KOPT-K1 (cell line): ENCODE results near the gene CIDEA.
"Not testable (repeated sequence)": the region's sequence is repeated elsewhere in the genome, so short reads cannot be mapped to it uniquely, and the experiment has no call there.

Experiments
- H3K27ac ChIP-seq: fragments of 200-600 bp; sonication (generic); 2 replicates; pipeline ENCODE4 v1.5.1; 2016; ENCODE audit warnings: antibody characterized with exemption, mild to moderate bottlenecking, low read depth, low read length; ENCODE audit not compliant: poor library complexity, severe bottlenecking
- H3K36me3 ChIP-seq: fragments of 200-600 bp; sonication (generic); 2 replicates; pipeline ENCODE4 v1.5.1; 2017; ENCODE audit warnings: antibody characterized with exemption, mild to moderate bottlenecking, low read length, moderate library complexity; ENCODE audit not compliant: insufficient read depth
- H3K9me3 ChIP-seq: fragments of 200-600 bp; sonication (generic); 2 replicates; pipeline ENCODE4 v1.5.1; 2017; ENCODE audit warnings: antibody characterized with exemption, low read length, mild to moderate bottlenecking; ENCODE audit not compliant: insufficient read depth, poor library complexity, severe bottlenecking

Gene CIDEA, protein sequence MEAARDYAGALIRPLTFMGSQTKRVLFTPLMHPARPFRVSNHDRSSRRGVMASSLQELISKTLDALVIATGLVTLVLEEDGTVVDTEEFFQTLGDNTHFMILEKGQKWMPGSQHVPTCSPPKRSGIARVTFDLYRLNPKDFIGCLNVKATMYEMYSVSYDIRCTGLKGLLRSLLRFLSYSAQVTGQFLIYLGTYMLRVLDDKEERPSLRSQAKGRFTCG

GRCh38 chr18:12254136-12254819 is at the start of gene CIDEA:
Gene CIDEA (plus strand): TSS chr18:12254361. CDS start chr18:12254384, 23 bp downstream.
- Histone ChIP-seq H3K9me3 (no peaks in the 10 kb centered on the region), H3K36me3 (no peaks in the 10 kb centered on the region), H3K27ac (no peak within 1 kb of the TSS)

- not testable (repeated sequence) for H3K27ac ChIP-seq, H3K36me3 ChIP-seq, H3K9me3 ChIP-seq
Observed at GRCh38 chr18:12208296-12209153, 45.6 kb upstream of the CIDEA start.

GRCh38 chr18:12212308-12212707 is 41.9 kb upstream of the CIDEA start:
- H3K9me3 ChIP-seq, H3K36me3 ChIP-seq, H3K27ac ChIP-seq: not testable (repeated sequence)

DNA sequence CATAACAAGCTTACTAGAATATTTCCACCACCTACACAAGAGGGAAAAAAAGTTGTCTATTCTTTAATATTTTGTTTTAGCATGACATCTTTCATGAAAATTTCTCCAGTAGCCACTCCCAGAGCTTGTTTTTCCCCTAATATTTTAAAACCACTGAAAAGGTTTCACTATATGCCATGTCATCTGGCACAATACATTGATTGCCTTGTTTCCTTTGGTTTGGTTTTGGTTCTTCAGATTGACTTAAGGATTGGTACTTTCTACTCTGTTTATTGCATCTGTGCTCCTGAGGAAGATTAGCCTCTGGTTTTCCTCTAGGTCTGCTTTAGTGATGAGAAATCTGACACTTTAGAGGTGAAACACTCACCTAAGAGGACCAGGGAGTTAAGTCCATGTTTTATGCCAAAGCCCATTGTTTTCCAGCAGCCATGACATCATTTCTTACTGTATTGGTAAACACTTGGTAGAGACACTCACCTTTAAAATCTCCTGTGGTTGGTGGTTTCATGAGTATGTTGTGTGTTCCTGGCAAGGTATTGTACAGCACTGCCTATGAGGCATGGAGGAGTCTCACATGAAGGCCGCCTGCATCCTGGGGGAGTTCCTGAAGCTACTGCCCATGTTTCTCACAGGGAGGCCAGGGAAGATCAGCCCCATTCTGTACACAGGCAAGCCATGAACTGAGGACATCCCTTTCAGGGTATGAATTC is 39.7 kb upstream of the CIDEA start:
- not testable (repeated sequence) for H3K9me3 ChIP-seq, H3K36me3 ChIP-seq, H3K27ac ChIP-seq

DNA sequence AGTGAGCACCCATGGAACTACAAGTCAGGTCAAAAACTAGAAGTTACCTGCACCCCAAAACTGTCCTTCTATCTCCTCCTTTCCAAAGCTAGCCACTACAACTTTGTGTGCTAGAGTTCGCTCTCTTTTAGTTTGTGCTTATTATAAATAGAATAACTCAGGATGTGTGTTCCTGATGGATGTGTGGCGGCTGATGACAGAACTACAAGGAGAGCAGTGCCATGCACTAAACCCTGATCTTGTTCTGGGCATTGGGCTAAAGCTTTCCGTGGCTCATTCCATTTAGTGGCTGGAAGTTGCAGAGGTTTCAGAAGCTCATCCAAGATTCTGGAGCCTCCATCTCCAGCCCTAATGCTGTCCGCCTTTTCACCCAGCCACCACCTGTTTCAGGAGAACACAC is 37.7 kb upstream of the CIDEA start:
- not testable (repeated sequence) for H3K27ac ChIP-seq, H3K9me3 ChIP-seq, H3K36me3 ChIP-seq

DNA sequence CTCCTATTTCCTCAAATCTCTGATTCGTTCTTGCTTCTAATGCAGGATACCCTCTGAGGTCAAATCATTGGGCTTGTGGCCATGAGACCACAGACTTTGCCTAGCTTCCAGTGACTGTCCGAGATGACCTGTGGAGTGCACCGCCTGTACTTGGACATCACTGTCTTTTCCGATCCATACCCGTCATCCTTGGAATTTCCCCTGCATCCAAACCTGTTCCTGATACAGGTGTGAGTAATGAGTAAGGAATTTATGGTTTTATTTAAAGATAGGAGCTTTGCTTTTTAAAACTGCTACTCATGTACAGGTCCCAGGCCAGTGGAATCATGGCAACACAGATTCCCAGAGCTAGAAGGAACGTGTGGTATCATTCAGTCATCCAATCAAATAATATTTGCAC is 35.6 kb upstream of the CIDEA start:
- H3K9me3 ChIP-seq, H3K36me3 ChIP-seq, H3K27ac ChIP-seq: not testable (repeated sequence)

DNA sequence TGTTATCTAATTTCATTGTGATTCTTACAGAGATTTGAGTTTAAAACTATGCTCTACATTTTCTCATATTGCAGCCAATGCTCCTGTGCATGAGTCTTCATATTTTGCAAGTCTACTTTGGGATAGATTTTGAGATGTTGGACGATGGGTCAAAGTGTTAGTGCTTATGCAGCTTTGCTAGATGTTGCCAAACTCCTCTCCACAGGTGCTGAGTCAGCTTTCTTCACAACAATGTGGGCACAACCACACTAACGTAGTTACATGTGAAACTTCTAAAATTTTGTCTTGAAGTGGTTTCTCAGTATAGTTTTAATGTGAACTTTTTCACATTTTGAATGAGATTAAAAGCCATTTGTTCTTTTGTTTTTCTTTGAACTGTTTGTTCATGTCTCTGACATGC is 32.1 kb upstream of the CIDEA start:
- not testable (repeated sequence) for H3K9me3 ChIP-seq, H3K36me3 ChIP-seq, H3K27ac ChIP-seq

DNA sequence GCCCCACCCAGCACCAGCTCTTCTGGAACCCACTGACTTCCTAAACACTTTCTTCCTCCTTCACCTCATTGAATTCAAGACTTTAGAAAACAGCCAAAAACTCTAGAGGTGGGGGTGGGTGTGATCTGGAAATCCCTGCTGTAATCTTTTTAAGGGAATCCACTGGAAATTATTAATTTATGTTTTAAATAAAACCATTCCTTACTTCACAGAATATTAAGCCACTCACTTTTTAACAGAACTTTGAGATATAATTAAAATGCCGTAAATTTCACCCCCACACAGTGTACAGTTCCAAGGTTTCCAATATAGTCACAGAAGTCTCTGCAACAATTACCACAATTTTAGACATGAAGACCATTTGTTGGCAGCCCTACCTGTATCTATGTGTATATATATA is 30.8 kb upstream of the CIDEA start:
- not testable (repeated sequence) for H3K9me3 ChIP-seq, H3K36me3 ChIP-seq, H3K27ac ChIP-seq

- not testable (repeated sequence) for H3K36me3 ChIP-seq, H3K27ac ChIP-seq, H3K9me3 ChIP-seq
Observed at GRCh38 chr18:12226807-12227206, 27.4 kb upstream of the CIDEA start.

DNA sequence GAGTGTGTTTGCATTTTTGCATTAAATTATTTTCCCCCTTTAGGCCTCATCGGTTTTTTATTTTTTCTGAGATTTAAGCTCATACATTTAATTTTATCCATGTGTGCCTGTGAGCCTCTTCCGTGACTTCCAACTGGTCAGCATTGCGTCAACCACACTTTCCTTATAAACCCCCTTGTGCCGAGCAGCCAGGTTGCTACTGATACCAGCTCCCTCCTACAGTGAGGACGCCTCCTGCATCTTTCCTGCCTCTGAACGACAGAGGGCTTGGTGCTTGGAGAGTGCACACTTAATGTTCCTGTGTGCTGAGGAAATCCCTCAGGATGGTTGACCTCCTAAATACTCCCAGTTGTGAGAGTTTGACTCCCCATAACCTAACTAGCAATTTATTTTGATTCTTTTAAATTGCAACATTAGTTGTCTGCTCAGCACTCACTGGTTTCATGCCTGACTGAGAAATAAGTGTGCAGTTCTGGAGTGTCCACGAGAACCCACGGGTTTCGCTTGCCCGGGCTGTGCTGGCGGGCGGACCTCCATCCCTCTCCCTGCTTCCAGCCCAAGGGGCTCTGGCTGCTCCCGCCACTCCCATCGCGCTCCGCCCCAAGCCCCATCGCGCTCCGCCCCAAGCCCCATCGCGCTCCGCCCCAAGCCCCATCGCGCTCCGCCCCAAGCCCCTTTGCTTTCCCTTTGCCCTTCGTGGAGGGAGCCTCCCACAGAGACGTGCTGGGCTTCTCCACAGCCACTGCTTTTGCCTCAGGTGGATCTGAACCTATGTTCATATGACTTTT is 26.6 kb upstream of the CIDEA start:
- H3K27ac ChIP-seq, H3K36me3 ChIP-seq, H3K9me3 ChIP-seq: not testable (repeated sequence)

- H3K9me3 ChIP-seq: not testable (repeated sequence)
Observed at GRCh38 chr18:12228308-12228707, 25.9 kb upstream of the CIDEA start.

GRCh38 chr18:12230561-12230960 is 23.6 kb upstream of the CIDEA start:
- not testable (repeated sequence) for H3K9me3 ChIP-seq, H3K27ac ChIP-seq, H3K36me3 ChIP-seq

More at GRCh38 chr18:12228308-12228707, 25.9 kb upstream of the CIDEA start:
- H3K27ac ChIP-seq, H3K36me3 ChIP-seq: not testable (repeated sequence)

- Histone ChIP-seq H3K9me3 (no peaks in the 10 kb centered on the region), H3K36me3 (no peaks in the 10 kb centered on the region), H3K27ac (no peak overlapping the region)
Observed at GRCh38 chr18:12231040-12231882, 22.9 kb upstream of the CIDEA start.

- no peak overlapping the region for H3K27ac ChIP-seq
- H3K36me3 ChIP-seq: no peaks in the 10 kb centered on the region
- no peaks in the 10 kb centered on the region for H3K9me3 ChIP-seq
Observed at GRCh38 chr18:12231986-12232385, 22.2 kb upstream of the CIDEA start.
